GM12872 (cell line): ENCODE measurements around the gene PJA1.

Source experiments
- CTCF ChIP-seq: IDR thresholded peaks from 3 replicates; pipeline ENCODE4 v1.5.1; 2011; ENCODE audit warnings: low read depth, mild to moderate bottlenecking, low read length, moderate library complexity; ENCODE audit not compliant: insufficient read depth

PJA1 gene

DNA sequence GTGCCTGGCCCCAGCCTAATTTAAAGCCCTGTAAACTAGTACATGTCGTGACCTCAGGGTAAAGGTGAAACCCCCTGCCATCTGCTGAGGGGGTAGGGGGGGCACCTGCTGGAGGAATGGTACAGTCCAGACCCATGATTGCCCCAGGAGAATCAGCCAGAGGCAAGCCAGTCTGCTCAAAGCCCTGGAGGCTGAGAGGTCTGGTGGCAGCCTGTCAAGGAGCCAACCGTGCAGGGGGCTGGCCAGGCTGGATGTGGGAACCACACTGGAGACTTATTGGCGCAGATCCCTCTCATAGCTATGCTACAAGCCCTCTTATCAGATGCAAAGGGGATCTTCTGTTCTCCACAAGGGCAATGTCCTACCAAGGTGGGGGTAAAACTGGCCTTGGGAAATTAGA lies 31.4 kb upstream of the PJA1 start:
- no peak for TF ChIP-seq CTCF

DNA sequence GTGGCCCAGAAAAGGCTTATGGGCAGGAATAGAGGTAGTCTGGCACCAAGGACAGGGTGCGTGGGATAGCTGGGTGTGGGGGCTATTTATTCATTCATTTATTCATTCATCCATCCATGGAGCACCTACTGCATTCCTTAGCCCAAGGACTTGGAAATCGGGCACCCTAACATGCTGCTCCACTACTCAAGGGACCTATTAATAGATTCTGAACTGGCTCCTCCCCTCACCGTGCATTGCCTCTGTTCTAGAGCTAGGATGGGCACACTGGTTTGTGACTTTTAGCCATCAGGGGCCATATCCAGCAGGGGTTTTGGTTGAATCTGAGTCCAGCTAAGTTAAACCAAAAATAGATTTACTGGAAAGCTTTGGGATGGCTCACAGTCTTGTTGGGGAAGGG lies 30.6 kb upstream of the PJA1 start:
- no peak for TF ChIP-seq CTCF

- no peak for TF ChIP-seq CTCF
These were observed 29.9 kb upstream of the PJA1 start for GRCh38 chrX:69195192-69195591.

GRCh38 chrX:69192603-69193002 lies 27.4 kb upstream of the PJA1 start:
- TF ChIP-seq CTCF = no peak

DNA sequence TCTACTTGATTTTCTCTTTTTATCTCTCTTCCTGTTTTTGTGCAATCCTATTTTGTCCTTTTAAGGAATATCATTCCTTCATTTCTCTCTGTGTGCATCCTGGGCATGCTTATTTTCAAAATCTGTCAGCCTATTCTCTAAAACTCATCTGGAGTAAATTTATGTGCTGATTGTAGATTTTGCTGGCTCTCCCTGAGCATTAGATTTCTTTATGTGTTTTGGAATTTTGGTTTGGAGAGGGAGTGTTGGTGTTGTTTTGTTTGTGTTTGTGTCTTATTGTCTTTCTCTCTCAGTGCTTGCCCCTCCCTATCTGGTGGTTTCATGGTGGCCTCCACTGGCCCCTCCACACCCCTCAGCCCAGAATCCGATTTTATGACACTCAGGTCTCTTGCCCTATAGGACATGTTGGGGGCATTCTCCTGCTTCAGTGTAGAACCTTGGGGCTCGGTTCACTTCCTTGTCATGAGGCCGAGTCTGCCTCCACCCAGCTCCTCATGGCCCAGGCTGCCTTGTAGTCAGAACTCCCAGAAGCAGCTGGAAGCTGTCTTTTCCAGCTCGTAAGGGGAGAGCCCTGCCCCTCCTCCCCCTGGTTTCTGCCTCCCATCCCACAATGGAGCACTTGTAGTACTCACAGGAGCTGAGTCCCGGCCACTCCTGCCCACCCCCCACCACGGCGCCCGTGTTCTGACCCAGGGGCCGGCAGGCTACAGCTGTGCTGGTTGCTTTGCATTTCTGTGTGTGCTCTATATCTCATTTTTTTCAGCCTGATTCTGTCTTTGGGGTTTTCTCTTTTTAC lies 24.5 kb upstream of the PJA1 start:
- no peak for TF ChIP-seq CTCF

DNA sequence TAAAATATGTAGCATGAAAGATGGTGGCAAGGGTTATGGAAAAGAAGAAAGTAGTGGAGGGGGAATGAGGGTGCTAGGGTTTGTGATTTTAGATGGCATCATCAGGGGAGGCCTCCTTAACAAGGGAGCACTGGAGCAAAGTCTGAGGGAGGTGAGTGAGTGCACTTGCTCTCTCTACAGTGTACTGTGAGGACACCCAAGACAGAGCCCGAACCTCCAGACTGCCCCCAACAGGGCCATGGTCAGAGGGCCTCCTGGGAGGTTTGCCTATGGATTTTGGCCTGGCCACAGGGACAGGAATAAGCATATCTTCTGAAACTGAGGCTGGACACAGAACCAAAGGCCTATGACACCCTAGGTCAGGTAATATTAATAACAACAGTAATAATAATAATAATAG lies 21.4 kb upstream of the PJA1 start:
- no peak for TF ChIP-seq CTCF

DNA sequence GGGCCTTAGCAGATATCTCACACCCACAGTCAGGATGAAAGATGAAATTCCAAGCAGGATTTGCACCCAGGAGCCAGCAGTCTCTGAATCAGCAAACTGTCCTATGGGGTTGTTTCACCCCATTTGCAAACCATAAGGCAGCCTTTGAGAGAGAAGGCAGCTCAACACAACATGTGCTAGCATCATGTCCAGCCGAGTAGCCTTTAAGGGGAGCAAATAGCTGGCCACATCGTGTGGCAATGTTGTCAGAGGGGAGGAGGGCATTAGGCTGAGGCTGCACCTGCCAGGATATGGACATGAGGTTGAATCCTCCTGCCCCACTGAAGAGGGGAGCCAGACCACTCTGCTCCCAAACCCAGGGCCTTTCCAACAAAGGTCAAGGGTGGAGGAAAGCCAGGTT lies 20.6 kb upstream of the PJA1 start:
- no peak for TF ChIP-seq CTCF
